Activated naive CD4-positive, alpha-beta T cell treated with anti-CD3 and anti-CD28 coated beads, Interleukin-2, amount 10 ng/mL, durations not matched to agents 7 days and 5 days (primary cell): ENCODE results near the gene TBC1D22B.

Source experiments
- CTCF ChIA-PET: fragments of 350-600 bp; sonication (Branson Sonifier 250); formaldehyde crosslinking; loops from one replicate; lab custom pipeline; 2021; ENCODE audit warnings: antibody characterized with exemption; lab: Charles Lee
- DNase-seq: peaks from one replicate; pipeline ENCODE4 v3.0.0-alpha.2; 2020
- H3K27ac Mint-ChIP-seq: one replicate; pipeline ENCODE4 v1.8.0; 2021; ENCODE audit warnings: mild to moderate bottlenecking, moderate library complexity, mixed read lengths
- H3K27me3 Mint-ChIP-seq: one replicate; pipeline ENCODE4 v1.8.0; 2021; ENCODE audit warnings: mild to moderate bottlenecking, mixed read lengths
- H3K36me3 Mint-ChIP-seq: one replicate; pipeline ENCODE4 v1.8.0; 2021; ENCODE audit warnings: mixed read lengths
- H3K4me1 Mint-ChIP-seq: one replicate; pipeline ENCODE4 v1.8.0; 2021; ENCODE audit warnings: mixed read lengths
- H3K4me3 Mint-ChIP-seq: one replicate; pipeline ENCODE4 v1.8.0; 2021; ENCODE audit warnings: mild to moderate bottlenecking, moderate library complexity, mixed read lengths
- H3K9me3 Mint-ChIP-seq: one replicate; pipeline ENCODE4 v1.8.0; 2021; ENCODE audit warnings: mixed read lengths

Gene TBC1D22B, protein sequence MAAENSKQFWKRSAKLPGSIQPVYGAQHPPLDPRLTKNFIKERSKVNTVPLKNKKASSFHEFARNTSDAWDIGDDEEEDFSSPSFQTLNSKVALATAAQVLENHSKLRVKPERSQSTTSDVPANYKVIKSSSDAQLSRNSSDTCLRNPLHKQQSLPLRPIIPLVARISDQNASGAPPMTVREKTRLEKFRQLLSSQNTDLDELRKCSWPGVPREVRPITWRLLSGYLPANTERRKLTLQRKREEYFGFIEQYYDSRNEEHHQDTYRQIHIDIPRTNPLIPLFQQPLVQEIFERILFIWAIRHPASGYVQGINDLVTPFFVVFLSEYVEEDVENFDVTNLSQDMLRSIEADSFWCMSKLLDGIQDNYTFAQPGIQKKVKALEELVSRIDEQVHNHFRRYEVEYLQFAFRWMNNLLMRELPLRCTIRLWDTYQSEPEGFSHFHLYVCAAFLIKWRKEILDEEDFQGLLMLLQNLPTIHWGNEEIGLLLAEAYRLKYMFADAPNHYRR

GRCh38 chr6:37257634-37258404, at the start of gene TBC1D22B, which contains the start of gene TMEM217:
TSS of gene TBC1D22B (plus strand) at chr6:37257772. CDS start at chr6:37257918, 146 bp downstream.
TSS of gene TMEM217 (minus strand) at chr6:37258144. CDS start at chr6:37219030, 39,114 bp downstream.
- Mint-ChIP-seq H3K36me3 (peaks cover 26% of the 10 kb centered on the region), H3K27ac (peak within 1 kb of the TSS; percentile 89), H3K4me1 (peaks cover 50% of the 10 kb centered on the region), H3K27me3 (no peaks in the 10 kb centered on the region), H3K4me3 (peak within 1 kb of the TSS; percentile 91), H3K9me3 (no peaks in the 10 kb centered on the region)
- peak; percentile 98 for DNase-seq
- CTCF ChIA-PET, result interaction anchor here (0.7 to 1.1 kb wide), 4 partner anchors 34 to 240 kb away, joined by 3 to 4 read pairs (median 3); no protein-coding TSS in a partner anchor

GRCh38 chr6:37207903-37208456, 49.6 kb upstream of the TBC1D22B start:
- peak; percentile 95 for DNase-seq
- peaks cover 4% of the 10 kb centered on the region for H3K36me3 Mint-ChIP-seq
- CTCF ChIA-PET, result interaction anchor here (1.5 to 19.8 kb wide), 8 partner anchors 10 to 183 kb away, joined by 3 to 697 read pairs (median 32); partner anchors contain the start of gene PIM1
- H3K9me3 Mint-ChIP-seq, result no peaks in the 10 kb centered on the region
- no peaks in the 10 kb centered on the region for H3K27me3 Mint-ChIP-seq
- H3K4me3 Mint-ChIP-seq, result peak overlapping the region; percentile 46
- H3K27ac Mint-ChIP-seq, result peak overlapping the region; percentile 89
- H3K4me1 Mint-ChIP-seq, result peaks cover 73% of the 10 kb centered on the region

DNA sequence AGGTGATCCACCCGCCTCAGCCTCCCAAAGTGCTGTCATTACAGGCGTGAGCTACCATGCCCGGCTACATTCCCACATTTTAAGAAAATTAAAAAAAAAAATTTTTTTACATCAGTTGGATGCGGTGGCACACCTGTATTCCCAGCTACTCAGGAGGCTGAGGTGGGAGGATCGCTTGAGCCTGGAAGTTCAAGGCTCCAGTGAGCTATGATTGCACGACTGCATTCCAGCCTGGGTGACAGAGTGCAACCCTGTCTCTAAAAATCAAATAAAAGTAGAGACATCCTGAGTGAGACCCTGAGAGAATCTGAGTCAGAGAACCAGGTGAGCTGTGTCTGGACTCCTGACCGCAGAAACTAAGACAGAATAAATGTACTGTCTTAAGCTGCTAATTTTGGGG, 48.8 kb upstream of the TBC1D22B start:
- CTCF ChIA-PET, result interaction anchor here (1.2 to 19.8 kb wide), 13 partner anchors 11 to 323 kb away, joined by 3 to 697 read pairs (median 18); partner anchors contain the start of gene PIM1
- no peak overlapping the region for H3K4me3 Mint-ChIP-seq
- H3K36me3 Mint-ChIP-seq, result peaks cover 4% of the 10 kb centered on the region
- H3K27ac Mint-ChIP-seq, result peak overlapping the region; percentile 95
- no peaks in the 10 kb centered on the region for H3K9me3 Mint-ChIP-seq
- H3K27me3 Mint-ChIP-seq, result no peaks in the 10 kb centered on the region
- peaks cover 65% of the 10 kb centered on the region for H3K4me1 Mint-ChIP-seq
- no peak for DNase-seq

GRCh38 chr6:37209461-37210205, 47.9 kb upstream of the TBC1D22B start:
- CTCF ChIA-PET, result interaction anchor here (0.6 to 19.8 kb wide), 23 partner anchors 9 to 324 kb away, joined by 3 to 697 read pairs (median 4); partner anchors contain the start of genes MTCH1 and PIM1
- H3K9me3 Mint-ChIP-seq, result no peaks in the 10 kb centered on the region
- DNase-seq, result peak; percentile 80
- H3K27me3 Mint-ChIP-seq, result no peaks in the 10 kb centered on the region
- H3K36me3 Mint-ChIP-seq, result peaks cover 4% of the 10 kb centered on the region
- peaks cover 58% of the 10 kb centered on the region for H3K4me1 Mint-ChIP-seq
- peak overlapping the region; percentile 95 for H3K27ac Mint-ChIP-seq
- H3K4me3 Mint-ChIP-seq, result peak overlapping the region; percentile 58

DNA sequence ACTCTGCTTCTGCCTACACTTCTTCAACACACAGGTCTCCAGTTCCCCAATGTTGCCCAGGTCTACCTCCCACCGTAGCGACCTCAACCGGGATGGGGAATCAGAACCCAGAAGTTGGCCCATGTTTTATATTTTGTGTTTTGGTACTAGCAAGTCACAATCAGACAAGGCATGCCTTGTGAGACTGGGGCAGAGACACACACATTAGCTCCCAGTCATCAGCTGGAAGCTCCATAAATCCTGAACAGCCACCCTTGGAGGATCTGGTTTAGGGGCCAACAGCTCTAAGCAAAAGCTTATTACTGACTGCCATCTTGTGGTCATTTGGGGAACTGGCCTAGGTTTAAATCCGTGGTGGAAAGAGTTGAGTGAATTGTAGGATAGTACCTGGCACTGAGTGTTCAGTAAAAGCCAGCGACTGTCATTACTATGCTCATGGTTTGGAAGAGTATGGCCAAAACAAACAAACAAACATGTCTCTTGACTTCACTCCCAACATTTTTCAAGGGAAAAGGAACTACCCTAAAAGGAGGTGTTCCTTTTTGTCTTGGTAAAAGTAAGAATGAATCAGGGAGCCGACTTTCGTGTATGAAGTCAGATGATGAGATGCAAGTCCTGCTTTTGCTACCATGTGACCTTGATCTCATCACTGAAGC, 47.1 kb upstream of the TBC1D22B start:
- peaks cover 54% of the 10 kb centered on the region for H3K4me1 Mint-ChIP-seq
- peak; percentile 88 for DNase-seq
- H3K27me3 Mint-ChIP-seq, result no peaks in the 10 kb centered on the region
- CTCF ChIA-PET, result interaction anchor here (0.6 to 19.8 kb wide), 16 partner anchors 10 to 225 kb away, joined by 3 to 697 read pairs (median 5); partner anchors contain the start of genes MTCH1, PIM1, TBC1D22B and TMEM217
- peak overlapping the region; percentile 95 for H3K27ac Mint-ChIP-seq
- no peaks in the 10 kb centered on the region for H3K9me3 Mint-ChIP-seq
- peak overlapping the region; percentile 58 for H3K4me3 Mint-ChIP-seq
- peaks cover 4% of the 10 kb centered on the region for H3K36me3 Mint-ChIP-seq

DNA sequence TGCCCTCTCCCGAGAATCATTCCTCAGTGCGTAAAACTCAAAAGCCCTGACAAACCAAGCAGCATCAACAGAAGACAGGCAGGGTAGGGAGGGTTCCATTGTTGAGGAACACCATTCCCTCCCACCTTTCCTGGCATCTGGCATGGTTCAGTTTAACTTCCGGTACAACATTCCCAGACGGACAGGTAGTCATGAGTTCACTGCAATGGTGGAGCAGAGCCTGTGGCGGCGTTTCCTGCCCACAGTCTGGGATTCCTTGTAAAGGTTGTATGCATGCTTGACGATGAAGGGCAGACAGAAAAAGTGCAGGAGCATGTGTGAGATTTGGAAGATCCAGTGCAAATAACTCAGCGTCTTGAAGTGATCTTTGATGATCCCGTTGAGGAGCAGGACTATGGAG, 45.3 kb upstream of the TBC1D22B start:
- H3K27me3 Mint-ChIP-seq, result no peaks in the 10 kb centered on the region
- H3K9me3 Mint-ChIP-seq, result no peaks in the 10 kb centered on the region
- CTCF ChIA-PET, result interaction anchor here (0.7 to 19.8 kb wide), 6 partner anchors 9 to 446 kb away, joined by 3 to 697 read pairs (median 107); partner anchors contain the start of gene PIM1
- peaks cover 39% of the 10 kb centered on the region for H3K4me1 Mint-ChIP-seq
- H3K36me3 Mint-ChIP-seq, result peaks cover 4% of the 10 kb centered on the region
- no peak for DNase-seq
- no peak overlapping the region for H3K4me3 Mint-ChIP-seq
- no peak overlapping the region for H3K27ac Mint-ChIP-seq

DNA sequence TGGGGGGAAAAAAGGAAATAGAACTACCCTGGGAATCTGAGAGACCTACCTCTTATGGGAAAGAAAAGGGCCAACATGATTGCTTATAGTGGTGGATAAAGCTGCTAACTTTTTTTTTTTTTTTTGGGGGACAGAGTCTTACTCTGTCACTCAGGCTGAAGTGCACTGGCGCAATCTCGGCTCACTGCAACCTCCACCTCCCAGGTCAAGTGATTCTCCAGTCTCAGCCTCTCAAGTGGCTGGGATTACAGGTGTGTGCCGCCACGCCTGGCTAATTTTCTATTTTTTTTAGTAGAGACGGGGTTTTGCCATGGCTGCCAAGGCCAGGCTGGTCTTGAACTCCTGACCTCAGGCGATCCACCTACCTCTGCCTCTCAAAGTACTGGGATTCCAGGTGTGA, 39.5 kb upstream of the TBC1D22B start:
- CTCF ChIA-PET, result interaction anchor here (0.7 to 19.8 kb wide), 2 partner anchors 30 to 193 kb away, joined by 3 to 697 read pairs; no protein-coding TSS in a partner anchor
- Mint-ChIP-seq H3K4me1 (peaks cover 32% of the 10 kb centered on the region), H3K36me3 (peaks cover 3% of the 10 kb centered on the region), H3K9me3 (no peaks in the 10 kb centered on the region), H3K4me3 (no peak overlapping the region), H3K27ac (no peak overlapping the region), H3K27me3 (no peaks in the 10 kb centered on the region)
- no peak for DNase-seq

DNA sequence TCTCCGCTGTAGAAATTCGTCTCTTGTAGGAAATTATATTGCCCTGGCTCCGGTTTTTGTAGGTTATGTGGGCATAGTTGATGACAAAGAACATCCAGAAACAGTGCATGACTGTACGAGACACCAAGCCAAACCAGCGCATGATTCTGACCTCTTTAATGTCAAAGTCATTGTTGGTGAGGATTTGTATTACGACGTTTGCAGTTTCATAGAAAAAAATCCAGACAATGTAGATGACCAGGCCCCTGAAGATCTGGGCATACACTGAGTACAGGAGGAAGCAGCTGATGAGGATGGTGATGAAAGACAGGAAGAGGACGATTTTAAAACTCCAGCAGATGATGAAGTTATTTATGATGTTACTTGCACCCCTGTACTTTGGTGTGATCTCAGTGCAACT, 39.1 kb upstream of the TBC1D22B start:
- no peak for DNase-seq
- Mint-ChIP-seq H3K4me1 (peaks cover 33% of the 10 kb centered on the region), H3K36me3 (peaks cover 3% of the 10 kb centered on the region), H3K27me3 (no peaks in the 10 kb centered on the region), H3K9me3 (no peaks in the 10 kb centered on the region), H3K4me3 (no peak overlapping the region), H3K27ac (no peak overlapping the region)
- CTCF ChIA-PET, result interaction anchor here (1.0 kb wide), 1 partner anchor 453 kb away, joined by 3 read pairs; no protein-coding TSS in a partner anchor

- no peak for DNase-seq
- no peaks in the 10 kb centered on the region for H3K27me3 Mint-ChIP-seq
- CTCF ChIA-PET, result interaction anchor here (0.9 to 4.7 kb wide), 7 partner anchors 9 to 203 kb away, joined by 3 to 18 read pairs (median 4); no protein-coding TSS in a partner anchor
- H3K4me3 Mint-ChIP-seq, result peak overlapping the region; percentile 76
- H3K36me3 Mint-ChIP-seq, result peaks cover 3% of the 10 kb centered on the region
- peaks cover 31% of the 10 kb centered on the region for H3K4me1 Mint-ChIP-seq
- peak overlapping the region; percentile 77 for H3K27ac Mint-ChIP-seq
- H3K9me3 Mint-ChIP-seq, result no peaks in the 10 kb centered on the region
These were observed 35.9 kb upstream of the TBC1D22B start for GRCh38 chr6:37221585-37222124.

DNA sequence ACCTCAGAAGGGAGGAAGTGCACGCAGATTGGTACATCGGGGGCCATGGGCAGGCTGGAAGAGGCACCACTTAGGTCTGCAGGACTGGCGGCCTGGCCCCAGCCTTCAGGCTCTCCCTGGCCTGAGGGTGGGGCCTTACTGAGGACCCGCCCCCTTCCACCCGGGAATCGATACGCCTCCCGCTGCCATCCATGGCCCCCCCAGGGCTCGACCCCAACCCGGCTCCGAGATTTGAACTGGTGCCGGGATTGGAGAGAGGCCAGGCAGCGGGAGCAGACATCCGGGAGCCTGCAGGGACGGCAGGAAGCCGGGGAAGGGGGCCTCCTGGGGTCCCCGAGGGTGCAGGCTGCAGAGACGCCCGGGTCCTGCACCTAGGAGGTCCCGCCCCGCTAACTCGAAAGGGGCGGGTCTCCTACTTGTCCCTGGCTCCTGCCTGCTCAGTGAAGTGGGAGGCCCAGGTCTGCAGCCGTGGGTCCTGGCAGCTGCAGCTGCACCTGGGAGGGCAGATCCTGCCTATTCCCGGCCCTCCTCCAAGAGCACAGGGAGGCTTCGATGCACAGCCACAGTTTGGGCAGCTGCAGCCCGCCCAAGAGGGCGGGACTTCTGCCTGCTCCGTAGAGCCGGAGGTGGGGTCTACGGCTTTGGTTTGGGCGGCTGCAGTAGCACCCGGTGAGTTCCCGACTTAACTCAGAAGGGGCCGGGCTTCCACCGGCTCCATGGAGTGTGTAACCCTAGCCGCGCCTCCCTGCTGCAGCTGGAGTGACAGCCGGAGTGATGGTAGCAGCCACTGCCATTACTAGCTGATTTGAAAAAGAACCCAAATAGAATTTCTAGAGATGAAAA, 35.2 kb upstream of the TBC1D22B start:
- Mint-ChIP-seq H3K27ac (peak overlapping the region; percentile 77), H3K36me3 (peaks cover 3% of the 10 kb centered on the region), H3K27me3 (no peaks in the 10 kb centered on the region), H3K4me3 (peak overlapping the region; percentile 76), H3K4me1 (peaks cover 31% of the 10 kb centered on the region), H3K9me3 (no peaks in the 10 kb centered on the region)
- CTCF ChIA-PET, result interaction anchor here (0.7 to 4.7 kb wide), 12 partner anchors 10 to 205 kb away, joined by 3 to 18 read pairs (median 4); no protein-coding TSS in a partner anchor
- peak; percentile 88 for DNase-seq

DNA sequence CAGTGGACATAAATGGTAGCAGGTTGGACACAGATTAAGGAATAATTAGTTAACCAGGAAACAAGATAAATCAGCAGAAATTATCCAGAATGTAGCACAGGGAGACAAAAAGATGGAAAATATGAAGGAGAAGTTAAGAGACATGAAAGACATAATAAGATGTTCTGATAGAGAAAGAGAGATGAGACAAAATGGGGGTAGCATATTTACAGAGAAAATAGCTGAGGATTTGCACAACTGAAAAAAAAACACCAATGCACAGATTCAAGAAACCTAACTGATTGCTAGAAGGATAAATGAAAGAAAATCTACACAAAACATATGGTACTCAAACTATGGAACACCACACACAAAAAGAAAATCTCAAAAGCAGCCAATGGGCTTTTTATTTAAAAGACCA, 34.6 kb upstream of the TBC1D22B start:
- CTCF ChIA-PET, result interaction anchor here (0.7 to 4.7 kb wide), 9 partner anchors 13 to 205 kb away, joined by 3 to 18 read pairs (median 4); no protein-coding TSS in a partner anchor
- peaks cover 3% of the 10 kb centered on the region for H3K36me3 Mint-ChIP-seq
- peak overlapping the region; percentile 76 for H3K4me3 Mint-ChIP-seq
- peaks cover 31% of the 10 kb centered on the region for H3K4me1 Mint-ChIP-seq
- DNase-seq, result no peak
- no peaks in the 10 kb centered on the region for H3K27me3 Mint-ChIP-seq
- no peaks in the 10 kb centered on the region for H3K9me3 Mint-ChIP-seq
- H3K27ac Mint-ChIP-seq, result peak overlapping the region; percentile 35
